Measurements from ENCODE around the gene ATAD2B. TPM values are rescaled to one million over a fixed set of nuclear protein-coding genes. Genes with fewer than 3 reads are reported as not detected.

Gene ATAD2B
- total RNA-seq, 4 donors from 2014 or later: 28.8 to 81.9 (median 31.8) TPM

DNA sequence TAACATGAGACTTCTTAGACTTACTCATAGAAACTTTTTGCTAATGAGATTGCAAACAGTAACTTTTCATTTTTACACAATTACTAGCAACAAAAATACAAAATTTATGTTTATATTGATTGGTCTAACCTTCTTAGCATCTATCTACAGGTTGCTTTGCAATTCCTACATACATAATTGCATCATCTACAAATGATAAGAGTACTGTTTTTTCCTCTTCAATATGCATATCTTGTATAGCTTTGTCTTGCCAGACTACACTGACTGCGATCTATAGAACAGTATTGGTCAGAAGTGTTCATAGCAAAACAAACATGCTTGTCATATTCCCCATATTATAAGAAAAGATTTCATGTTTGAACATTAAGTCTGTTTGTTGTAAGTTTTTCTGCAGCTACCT lies 87.9 kb downstream of the ATAD2B start:
- Histone ChIP-seq H3K4me3 (no peak overlapping the region), H3K4me1 (no peaks in the 10 kb centered on the region), H3K36me3 (peaks cover 26% of the 10 kb centered on the region), H3K9me3 (no peaks in the 10 kb centered on the region), H3K27me3 (no peaks in the 10 kb centered on the region), H3K27ac (no peak overlapping the region)
- DNase-seq (ENCODE audit: low spot score in 2 of 2): no peak
- TF ChIP-seq EP300 (IDR thresholded peaks at IDR 0.05) (no peak), POLR2AphosphoS5 (IDR thresholded peaks at IDR 0.05) (no peak), POLR2A (IDR thresholded peaks at IDR 0.05) (no peak)
- TF ChIP-seq, protein P1, sequence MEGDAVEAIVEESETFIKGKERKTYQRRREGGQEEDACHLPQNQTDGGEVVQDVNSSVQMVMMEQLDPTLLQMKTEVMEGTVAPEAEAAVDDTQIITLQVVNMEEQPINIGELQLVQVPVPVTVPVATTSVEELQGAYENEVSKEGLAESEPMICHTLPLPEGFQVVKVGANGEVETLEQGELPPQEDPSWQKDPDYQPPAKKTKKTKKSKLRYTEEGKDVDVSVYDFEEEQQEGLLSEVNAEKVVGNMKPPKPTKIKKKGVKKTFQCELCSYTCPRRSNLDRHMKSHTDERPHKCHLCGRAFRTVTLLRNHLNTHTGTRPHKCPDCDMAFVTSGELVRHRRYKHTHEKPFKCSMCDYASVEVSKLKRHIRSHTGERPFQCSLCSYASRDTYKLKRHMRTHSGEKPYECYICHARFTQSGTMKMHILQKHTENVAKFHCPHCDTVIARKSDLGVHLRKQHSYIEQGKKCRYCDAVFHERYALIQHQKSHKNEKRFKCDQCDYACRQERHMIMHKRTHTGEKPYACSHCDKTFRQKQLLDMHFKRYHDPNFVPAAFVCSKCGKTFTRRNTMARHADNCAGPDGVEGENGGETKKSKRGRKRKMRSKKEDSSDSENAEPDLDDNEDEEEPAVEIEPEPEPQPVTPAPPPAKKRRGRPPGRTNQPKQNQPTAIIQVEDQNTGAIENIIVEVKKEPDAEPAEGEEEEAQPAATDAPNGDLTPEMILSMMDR (IDR thresholded peaks at IDR 0.05): no peak
- 94% methylated on average over 1 of the region's 1 CpG for WGBS

- no peak for TF ChIP-seq POLR2AphosphoS5 (IDR thresholded peaks at IDR 0.05)
- no peak for TF ChIP-seq EP300 (IDR thresholded peaks at IDR 0.05)
- H3K4me3 ChIP-seq: no peak overlapping the region
- WGBS: 74% methylated on average over 1 of the region's 1 CpG
- H3K27ac ChIP-seq: no peak overlapping the region
- no peak for DNase-seq (ENCODE audit: low spot score in 2 of 2)
- H3K27me3 ChIP-seq: no peaks in the 10 kb centered on the region
- H3K4me1 ChIP-seq: no peaks in the 10 kb centered on the region
- no peaks in the 10 kb centered on the region for H3K9me3 ChIP-seq
- H3K36me3 ChIP-seq: peaks cover 26% of the 10 kb centered on the region
Observed at GRCh38 chr2:23838581-23838980, 88.3 kb downstream of the ATAD2B start.

GRCh38 chr2:23837871-23838270 lies 89.1 kb downstream of the ATAD2B start:
- Histone ChIP-seq H3K27ac (no peak overlapping the region), H3K9me3 (no peaks in the 10 kb centered on the region), H3K36me3 (peaks cover 26% of the 10 kb centered on the region), H3K27me3 (no peaks in the 10 kb centered on the region), H3K4me3 (no peak overlapping the region), H3K4me1 (no peaks in the 10 kb centered on the region)
- 100% methylated on average over 1 of the region's 1 CpG for WGBS
- no peak for TF ChIP-seq POLR2AphosphoS5 (IDR thresholded peaks at IDR 0.05)
- TF ChIP-seq, protein P1 (IDR thresholded peaks at IDR 0.05): no peak
- TF ChIP-seq EP300 (IDR thresholded peaks at IDR 0.05): no peak
- no peak for TF ChIP-seq POLR2A (IDR thresholded peaks at IDR 0.05)
- DNase-seq (ENCODE audit: low spot score in 2 of 2): no peak

DNA sequence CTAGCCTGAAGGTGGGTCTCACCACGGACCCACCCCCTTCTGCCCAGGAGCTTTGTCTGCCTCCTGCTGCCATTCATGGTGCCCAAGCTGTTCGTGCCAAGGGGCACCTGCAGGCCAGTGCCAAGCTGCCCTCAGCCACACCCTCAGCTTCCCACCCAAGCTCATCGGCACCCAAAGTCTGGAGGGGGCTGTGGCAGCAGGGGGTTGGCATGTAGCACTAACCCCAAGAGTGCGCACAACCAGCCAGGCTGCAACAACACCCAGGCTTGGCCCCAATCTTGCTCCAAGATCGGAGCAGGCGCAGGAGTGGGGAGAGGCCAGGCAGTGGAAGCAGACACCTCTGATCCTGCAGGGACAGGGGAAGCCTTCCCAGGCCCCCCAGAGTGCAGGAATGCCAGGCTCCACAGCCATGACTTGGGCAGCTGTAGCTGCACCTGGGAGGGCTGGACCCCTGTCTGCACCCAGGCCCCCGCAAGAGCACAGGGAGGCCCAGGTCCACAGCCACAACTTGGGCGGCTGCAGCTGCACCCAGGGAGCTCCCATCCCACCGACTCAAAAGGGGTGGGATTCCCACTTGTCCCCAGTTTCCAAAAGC lies 89.9 kb downstream of the ATAD2B start:
- no peak for DNase-seq (ENCODE audit: low spot score in 2 of 2)
- Histone ChIP-seq H3K27ac (no peak overlapping the region), H3K4me3 (no peak overlapping the region), H3K4me1 (no peaks in the 10 kb centered on the region), H3K27me3 (no peaks in the 10 kb centered on the region), H3K36me3 (peaks cover 26% of the 10 kb centered on the region), H3K9me3 (no peaks in the 10 kb centered on the region)
- WGBS: 100% methylated on average over 2 of the region's 9 CpGs
- TF ChIP-seq POLR2AphosphoS5 (IDR thresholded peaks at IDR 0.05) (no peak), POLR2A (IDR thresholded peaks at IDR 0.05) (no peak), EP300 (IDR thresholded peaks at IDR 0.05) (no peak)
- TF ChIP-seq, protein P1 (IDR thresholded peaks at IDR 0.05): no peak

- Histone ChIP-seq H3K4me1 (no peaks in the 10 kb centered on the region), H3K36me3 (peaks cover 26% of the 10 kb centered on the region), H3K27me3 (no peaks in the 10 kb centered on the region), H3K4me3 (no peak overlapping the region), H3K27ac (no peak overlapping the region), H3K9me3 (no peaks in the 10 kb centered on the region)
- DNase-seq (ENCODE audit: low spot score in 2 of 2): no peak
- 90% methylated on average over 3 of the region's 5 CpGs for WGBS
- TF ChIP-seq, protein P1 (IDR thresholded peaks at IDR 0.05): no peak
- no peak for TF ChIP-seq POLR2AphosphoS5 (IDR thresholded peaks at IDR 0.05)
- TF ChIP-seq POLR2A (IDR thresholded peaks at IDR 0.05): no peak
Observed at GRCh38 chr2:23836505-23836904, 90.4 kb downstream of the ATAD2B start.

DNA sequence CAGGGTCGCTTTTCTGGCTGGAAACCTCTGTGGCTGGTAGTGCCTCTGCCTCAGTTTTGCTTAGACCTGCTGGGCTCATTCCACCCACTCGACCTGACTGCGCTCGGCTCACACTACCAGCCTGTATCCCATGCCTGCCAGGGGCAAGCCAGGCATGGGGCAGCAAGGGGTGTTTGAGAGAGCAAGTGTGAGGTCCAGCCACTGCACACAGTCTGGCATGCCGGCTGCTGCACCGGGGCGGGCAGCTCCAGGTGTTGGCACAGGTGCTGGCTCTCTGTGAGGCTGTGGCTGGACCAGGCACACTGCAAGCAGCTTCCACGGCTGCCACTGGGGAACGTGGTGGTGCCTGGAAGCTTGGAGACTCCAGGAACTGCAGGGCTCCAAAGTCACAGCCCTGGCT lies 90.9 kb downstream of the ATAD2B start:
- Histone ChIP-seq H3K36me3 (peaks cover 26% of the 10 kb centered on the region), H3K27me3 (no peaks in the 10 kb centered on the region), H3K9me3 (no peaks in the 10 kb centered on the region), H3K27ac (no peak overlapping the region), H3K4me3 (no peak overlapping the region), H3K4me1 (no peaks in the 10 kb centered on the region)
- 97% methylated on average over 7 of the region's 9 CpGs for WGBS
- TF ChIP-seq, protein P1 (IDR thresholded peaks at IDR 0.05): no peak
- no peak for TF ChIP-seq EP300 (IDR thresholded peaks at IDR 0.05)
- TF ChIP-seq POLR2A (IDR thresholded peaks at IDR 0.05): no peak
- TF ChIP-seq POLR2AphosphoS5 (IDR thresholded peaks at IDR 0.05): no peak
- no peak for DNase-seq (ENCODE audit: low spot score in 2 of 2)
